H1 (cell line): ENCODE measurements around the gene CACNG5. TPM values are rescaled to one million over a fixed set of nuclear protein-coding genes. Genes with fewer than 3 reads are reported as not detected.

ENCODE experiments used
- CTCF ChIA-PET: fragments of 300-600 bp; sonication (Branson Sonifier 250); formaldehyde crosslinking; loops from one replicate; lab custom pipeline; 2021; ENCODE audit not compliant: partially characterized antibody; lab: Charles Lee
- POLR2A ChIA-PET: fragments of 300-600 bp; sonication (Branson Sonifier 250); formaldehyde crosslinking; loops from one replicate; lab custom pipeline; 2021; ENCODE audit warnings: inconsistent platforms; ENCODE audit not compliant: partially characterized antibody; lab: Charles Lee
- DNase-seq, 2 experiments: peaks; one replicate each; pipeline versions ENCODE4 v3.0.0 to v3.0.0-alpha.2; 2010 to 2022; ENCODE audit warnings: low spot score in 2 of 2, low read depth in 1 of 2, mixed read lengths in 1 of 2
- FAIRE-seq: peaks from 2 replicates; lab custom pipeline; 2011; peaks lifted over from hg19 to GRCh38; lab: Jason Lieb, UNC
- H2AFZ ChIP-seq: 2 replicates; pipeline ENCODE4 v1.8.1; 2012; ENCODE audit warnings: low read length, inconsistent platforms
- H2AK5ac ChIP-seq: 2 replicates; pipeline ENCODE4 v1.6.1; 2013; ENCODE audit warnings: low read depth, low read length
- H2BK120ac ChIP-seq: replicated peaks from 2 replicates; pipeline ENCODE3; 2013; ENCODE audit warnings: low read depth, low read length, inconsistent platforms
- H2BK12ac ChIP-seq: 2 replicates; pipeline ENCODE4 v1.6.1; 2013; ENCODE audit warnings: low read depth, low read length
- H2BK15ac ChIP-seq: 2 replicates; pipeline ENCODE4 v1.6.1; 2013; ENCODE audit warnings: low read length
- H2BK20ac ChIP-seq: 2 replicates; pipeline ENCODE4 v1.6.1; 2013; ENCODE audit warnings: low read length
- H2BK5ac ChIP-seq: 2 replicates; pipeline ENCODE4 v1.6.1; 2013; ENCODE audit warnings: low read depth, low read length
- H3K14ac ChIP-seq: 2 replicates; pipeline ENCODE4 v1.6.1; 2013; ENCODE audit warnings: inconsistent platforms; ENCODE audit not compliant: insufficient read length
- H3K18ac ChIP-seq: 2 replicates; pipeline ENCODE4 v1.6.1; 2013; ENCODE audit warnings: low read length; ENCODE audit errors: extremely low read depth
- H3K23ac ChIP-seq: 2 replicates; pipeline ENCODE4 v1.6.1; 2013; ENCODE audit warnings: inconsistent platforms; ENCODE audit not compliant: insufficient read length
- H3K23me2 ChIP-seq: 2 replicates; pipeline ENCODE4 v1.6.1; 2013; ENCODE audit warnings: low read depth, low read length
- H3K27ac ChIP-seq: 2 replicates; pipeline ENCODE4 v1.6.1; 2011; ENCODE audit warnings: low read depth, low read length, inconsistent platforms
- H3K27me3 ChIP-seq, 4 experiments: replicated peaks in 1 of 4; 1 replicate in 1 of 4; 2 replicates in 3 of 4; pipeline versions ENCODE4 v1.6.1 to v1.8.1; 2011 to 2013; ENCODE audit warnings: low read length in 3 of 4, mild to moderate bottlenecking in 3 of 4, inconsistent platforms in 2 of 4, mixed read lengths in 2 of 4, moderate library complexity in 1 of 4; ENCODE audit not compliant: control insufficient read depth in 3 of 4, insufficient read depth in 3 of 4; ENCODE audit errors: extremely low read depth in 1 of 4
- H3K36me3 ChIP-seq, 4 experiments: 2 replicates each; pipeline versions ENCODE4 v1.6.1 to v1.8.1; 2011 to 2013; ENCODE audit warnings: mild to moderate bottlenecking in 4 of 4, low read length in 3 of 4, moderate library complexity in 2 of 4, control low read depth in 1 of 4, inconsistent platforms in 1 of 4; ENCODE audit not compliant: insufficient read depth in 4 of 4, control insufficient read depth in 2 of 4
- H3K4ac ChIP-seq: replicated peaks from 2 replicates; pipeline ENCODE3; 2013; ENCODE audit warnings: low read length, low read depth, mixed read lengths, inconsistent platforms; ENCODE audit not compliant: insufficient read length
- H3K4me1 ChIP-seq, 4 experiments: replicated peaks in 1 of 4; 1 replicate in 1 of 4; 2 replicates in 3 of 4; pipeline versions ENCODE4 v1.6.1 to v1.8.1; 2011 to 2013; ENCODE audit warnings: low read length in 3 of 4, inconsistent platforms in 2 of 4, mixed read lengths in 1 of 4; ENCODE audit not compliant: insufficient read depth in 4 of 4, control insufficient read depth in 3 of 4
- H3K4me2 ChIP-seq, 2 experiments: 2 replicates each; pipeline versions ENCODE4 v1.6.1 to v1.8.1; 2011 to 2013; ENCODE audit warnings: low read depth in 2 of 2, low read length in 2 of 2, control low read depth in 1 of 2, inconsistent platforms in 1 of 2, mild to moderate bottlenecking in 1 of 2; ENCODE audit not compliant: insufficient read depth in 1 of 2
- H3K4me3 ChIP-seq, 4 experiments: fragments of 200-600, 300-600 bp in 1 of 4; sonication (generic), shearing (Covaris generic), sonication (Bioruptor Twin) in 1 of 4; 2 replicates each; pipeline versions ENCODE4 v1.5.1 to v1.8.1; 2011 to 2016; ENCODE audit warnings: low read length in 4 of 4, low read depth in 3 of 4, control low read depth in 2 of 4, inconsistent platforms in 2 of 4, mild to moderate bottlenecking in 2 of 4, mixed read lengths in 1 of 4, moderate library complexity in 1 of 4; ENCODE audit not compliant: insufficient read depth in 2 of 4; ENCODE audit errors: extremely low read depth in 1 of 4
- H3K56ac ChIP-seq: replicated peaks from 2 replicates; pipeline ENCODE3; 2013; ENCODE audit warnings: low read depth, mild to moderate bottlenecking, mixed read lengths, low read length, inconsistent platforms; ENCODE audit not compliant: insufficient read length
- H3K79me1 ChIP-seq: 2 replicates; pipeline ENCODE4 v1.6.1; 2013; ENCODE audit warnings: low read depth, low read length, control low read depth
- H3K79me2 ChIP-seq, 2 experiments: 2 replicates each; pipeline versions ENCODE4 v1.6.1 to v1.8.1; 2012 to 2013; ENCODE audit warnings: low read length in 2 of 2, mild to moderate bottlenecking in 2 of 2, inconsistent platforms in 1 of 2; ENCODE audit not compliant: insufficient read depth in 2 of 2, control insufficient read depth in 1 of 2
- H3K9ac ChIP-seq, 4 experiments: replicated peaks in 1 of 4; 1 replicate in 1 of 4; 2 replicates in 3 of 4; pipeline versions ENCODE4 v1.6.1 to v1.8.1; 2011 to 2013; ENCODE audit warnings: low read depth in 3 of 4, low read length in 3 of 4, control low read depth in 2 of 4, mild to moderate bottlenecking in 2 of 4, moderate library complexity in 2 of 4, inconsistent platforms in 1 of 4; ENCODE audit errors: extremely low read depth in 1 of 4
- H3K9me3 ChIP-seq, 2 experiments: 2 replicates each; pipeline versions ENCODE4 v1.6.1 to v1.8.1; 2012 to 2013; ENCODE audit warnings: mild to moderate bottlenecking in 2 of 2, moderate library complexity in 2 of 2, control low read depth in 1 of 2, inconsistent platforms in 1 of 2, low read depth in 1 of 2, low read length in 1 of 2, mixed read lengths in 1 of 2; ENCODE audit not compliant: insufficient read depth in 2 of 2
- H4K20me1 ChIP-seq, 2 experiments: replicated peaks in 1 of 2; 2 replicates each; pipeline versions ENCODE3 to v1.8.1; 2011 to 2013; ENCODE audit warnings: inconsistent platforms in 2 of 2, low read length in 2 of 2, mild to moderate bottlenecking in 1 of 2; ENCODE audit not compliant: insufficient read depth in 2 of 2, control insufficient read depth in 1 of 2
- H4K5ac ChIP-seq: 2 replicates; pipeline ENCODE4 v1.6.1; 2013; ENCODE audit warnings: low read length, low read depth, mixed read lengths, inconsistent platforms; ENCODE audit not compliant: insufficient read length
- H4K8ac ChIP-seq: 2 replicates; pipeline ENCODE4 v1.8.0; 2013; ENCODE audit warnings: mild to moderate bottlenecking, moderate library complexity, low read length, inconsistent platforms; ENCODE audit not compliant: insufficient read depth; ENCODE audit errors: extremely low read depth
- H4K91ac ChIP-seq: replicated peaks from 2 replicates; pipeline ENCODE3; 2013; ENCODE audit warnings: low read length, mixed read lengths, inconsistent platforms; ENCODE audit not compliant: insufficient read length
- BRCA1 ChIP-seq: IDR thresholded peaks from 2 replicates; pipeline ENCODE4 v1.6.1; 2012; ENCODE audit warnings: low read depth, low read length, improper control_type of control experiment
- CEBPB ChIP-seq: IDR thresholded peaks from 2 replicates; pipeline ENCODE4 v1.6.1; 2012; ENCODE audit warnings: low read depth, low read length
- KDM4A ChIP-seq: IDR thresholded peaks from one replicate; pipeline ENCODE4 v1.7.1; 2012; ENCODE audit warnings: low read depth, mild to moderate bottlenecking, moderate library complexity, low read length, inconsistent platforms; ENCODE audit not compliant: severe bottlenecking
- TEAD4 ChIP-seq: IDR thresholded peaks from 2 replicates; pipeline ENCODE4 v1.6.1; 2012; ENCODE audit warnings: low read depth, low read length, inconsistent platforms, mixed read lengths
- USF2 ChIP-seq: IDR thresholded peaks from 2 replicates; pipeline ENCODE4 v1.6.1; 2011; ENCODE audit warnings: low read length, improper control_type of control experiment
- YY1 ChIP-seq: IDR thresholded peaks from 2 replicates; pipeline ENCODE4 v1.6.1; 2011; ENCODE audit warnings: low read depth, mild to moderate bottlenecking, low read length
- WGBS, 2 experiments: shearing (Covaris generic) in 1 of 2; methylation state at CpG; one replicate each; pipeline versions ENCODE4 v1.1.6 to v1.1.7; 2013 to 2015; ENCODE audit warnings: low lambda C conversion rate in 2 of 2, mixed read lengths in 2 of 2, inconsistent platforms in 1 of 2, low coverage in 1 of 2, missing lambda C conversion rate in 1 of 2; ENCODE audit not compliant: insufficient replicate concordance in 2 of 2, insufficient coverage in 1 of 2, insufficient read length in 1 of 2; ENCODE audit errors: extremely low coverage in 1 of 2, missing lambda C conversion rate in 1 of 2; 5-methylcytosine and 5-hydroxymethylcytosine counted together
- polyA plus RNA-seq, 7 experiments: library from polyadenylated mRNA; depleted of rRNA in 3 of 7; stranded (reverse) in 5 of 7; unstranded in 2 of 7; fragments of >200 nt in 5 of 7; fragments of 200-250 nt in 2 of 7; gene quantifications; 1 replicate in 5 of 7; 2 replicates in 1 of 7; 4 replicates in 1 of 7; pipeline versions ENCODE4 v1.2.1 to v1.2.3, GENCODE V29; 2011 to 2013; ENCODE audit warnings: missing spikeins in 2 of 7, mixed read lengths in 2 of 7
- total RNA-seq: library from RNA; stranded (reverse); fragmentation: NEBNext Ultra II Directional; extraction: Animal tissue kit (Norgen Biotek cat#: 25700); gene quantifications from 2 replicates; pipeline ENCODE4 v1.2.1, GENCODE V29; 2021

Gene CACNG5
- total and polyA plus RNA-seq, 2 of the 8 experiments (the other 6 are each of a cell fraction or from before 2014, with no cell fraction given), result 2.2 to 3.1 TPM

GRCh38 chr17:66826856-66827255 is 8.1 kb upstream of the CACNG5 start:
- H3K4me1 ChIP-seq, result peaks cover 2 to 16% (median 8%) of the 10 kb centered on the region in 4 experiments
- H3K27me3 ChIP-seq, result no peaks in the 10 kb centered on the region
- H2BK5ac ChIP-seq, result no peak overlapping the region
- H2AFZ ChIP-seq, result no peak overlapping the region
- no peak overlapping the region for H2BK12ac ChIP-seq
- 86% methylated on average over 6 of the region's 6 CpGs; no CpG with 5 or more reads in 1 of the 2 experiments for WGBS, 2 experiments
- H2BK15ac ChIP-seq, result no peak overlapping the region
- ChIA-PET POLR2A (no interaction called here), CTCF (no interaction called here)
- no peak overlapping the region for H4K91ac ChIP-seq
- H3K18ac ChIP-seq, result no peak overlapping the region
- no peak overlapping the region for H2BK20ac ChIP-seq
- H4K20me1 ChIP-seq, result no peaks in the 10 kb centered on the region
- H3K27ac ChIP-seq, result no peak overlapping the region
- H3K9me3 ChIP-seq, result no peaks in the 10 kb centered on the region
- no peaks in the 10 kb centered on the region for H3K36me3 ChIP-seq
- H3K14ac ChIP-seq, result no peak overlapping the region
- no peaks in the 10 kb centered on the region for H3K79me1 ChIP-seq
- H3K23ac ChIP-seq, result no peak overlapping the region
- no peak overlapping the region for H4K5ac ChIP-seq
- H3K23me2 ChIP-seq, result no peaks in the 10 kb centered on the region
- no peak overlapping the region for H2AK5ac ChIP-seq
- no peak overlapping the region for H3K56ac ChIP-seq
- FAIRE-seq (no peak), DNase-seq (no peak)
- H3K9ac ChIP-seq, result no peak overlapping the region
- no peaks in the 10 kb centered on the region for H3K79me2 ChIP-seq
- H2BK120ac ChIP-seq, result no peak overlapping the region
- no peak overlapping the region for H3K4me3 ChIP-seq
- no peak overlapping the region for H3K4me2 ChIP-seq
- no peak overlapping the region for H3K4ac ChIP-seq
- H4K8ac ChIP-seq, result no peak overlapping the region
- TF ChIP-seq BRCA1 (no peak), USF2 (no peak), KDM4A (no peak), TEAD4 (no peak), YY1 (no peak), CEBPB (no peak)
